Liver (tissue), 9 donors: ENCODE results near the gene CD68. TPM values are rescaled to one million over a fixed set of nuclear protein-coding genes. Genes with fewer than 3 reads are reported as not detected.
"Not testable (repeated sequence)": the region's sequence is repeated elsewhere in the genome, so short reads cannot be mapped to it uniquely, and the experiment has no call there.

Experiments
- DNase-seq: peaks from one replicate; pipeline ENCODE4 v3.0.0-alpha.2; 2017; ENCODE audit warnings: low spot score
- H3K27ac ChIP-seq, 2 donors: one replicate each; pipeline ENCODE4 v1.7.0; 2013; ENCODE audit warnings: inconsistent platforms in 2 of 2, low read length in 2 of 2, control low read depth in 1 of 2, low read depth in 1 of 2, mild to moderate bottlenecking in 1 of 2
- H3K27me3 ChIP-seq, 4 donors: one replicate each; pipeline versions ENCODE4 v1.6.1 to v1.7.0; 2013; ENCODE audit warnings: low read length in 3 of 4, inconsistent platforms in 1 of 4, mild to moderate bottlenecking in 1 of 4, moderate library complexity in 1 of 4; ENCODE audit not compliant: control insufficient read depth in 4 of 4, insufficient read depth in 4 of 4
- H3K36me3 ChIP-seq, 4 donors: one replicate each; pipeline versions ENCODE4 v1.6.1 to v1.7.0; 2013; ENCODE audit warnings: low read length in 3 of 4, mild to moderate bottlenecking in 3 of 4, low read depth in 1 of 4, moderate library complexity in 1 of 4; ENCODE audit not compliant: control insufficient read depth in 4 of 4, insufficient read depth in 3 of 4
- H3K4me1 ChIP-seq, 4 donors: one replicate each; pipeline versions ENCODE4 v1.6.1 to v1.7.0; 2013; ENCODE audit warnings: low read length in 3 of 4, mild to moderate bottlenecking in 3 of 4, moderate library complexity in 1 of 4; ENCODE audit not compliant: control insufficient read depth in 4 of 4, insufficient read depth in 4 of 4
- H3K4me3 ChIP-seq, 3 donors: one replicate each; pipeline versions ENCODE4 v1.6.1 to v1.7.0; 2013; ENCODE audit warnings: low read length in 3 of 3, control low read depth in 1 of 3, low read depth in 1 of 3, mild to moderate bottlenecking in 1 of 3
- H3K9ac ChIP-seq, 2 donors: one replicate each; pipeline ENCODE4 v1.7.0; 2013; ENCODE audit warnings: low read length in 2 of 2, mild to moderate bottlenecking in 2 of 2, moderate library complexity in 2 of 2, control low read depth in 1 of 2, low read depth in 1 of 2
- H3K9me3 ChIP-seq, 4 donors: one replicate each; pipeline versions ENCODE4 v1.6.1 to v1.7.0; 2013; ENCODE audit warnings: low read length in 3 of 4; ENCODE audit not compliant: control insufficient read depth in 4 of 4
- FOXA1 ChIP-seq: IDR thresholded peaks from 2 replicates; pipeline ENCODE4 v1.6.1; 2016; ENCODE audit warnings: antibody characterized with exemption
- GABPA ChIP-seq, 2 donors: IDR thresholded peaks in 1 of 2; conservative IDR thresholded peaks in 1 of 2; 2 replicates each; pipeline ENCODE4 v1.6.1; 2016; ENCODE audit warnings: antibody characterized with exemption in 2 of 2, mild to moderate bottlenecking in 1 of 2, moderate library complexity in 1 of 2
- HNF4A ChIP-seq, 2 donors: conservative IDR thresholded peaks; 2 replicates each; pipeline ENCODE4 v1.6.1; 2016; ENCODE audit warnings: antibody characterized with exemption in 2 of 2, mild to moderate bottlenecking in 2 of 2
- HNF4G ChIP-seq: IDR thresholded peaks from 2 replicates; pipeline ENCODE4 v1.6.1; 2016; ENCODE audit warnings: antibody characterized with exemption
- JUND ChIP-seq, 2 donors: IDR thresholded peaks; 2 replicates each; pipeline ENCODE4 v1.6.1; 2016; ENCODE audit warnings: antibody characterized with exemption in 2 of 2
- NR2F2 ChIP-seq: IDR thresholded peaks from 2 replicates; pipeline ENCODE4 v1.6.1; 2016; ENCODE audit warnings: antibody characterized with exemption
- RAD21 ChIP-seq, 2 donors: IDR thresholded peaks; 2 replicates each; pipeline ENCODE4 v1.6.1; 2016; ENCODE audit warnings: antibody characterized with exemption in 2 of 2, mild to moderate bottlenecking in 2 of 2
- RXRA ChIP-seq, 2 donors: IDR thresholded peaks; 2 replicates each; pipeline ENCODE4 v1.6.1; 2017 to 2018; ENCODE audit warnings: antibody characterized with exemption in 2 of 2, mild to moderate bottlenecking in 1 of 2
- SP1 ChIP-seq: IDR thresholded peaks from 2 replicates; pipeline ENCODE4 v1.6.1; 2018; ENCODE audit warnings: antibody characterized with exemption, mild to moderate bottlenecking
- YY1 ChIP-seq: IDR thresholded peaks from 2 replicates; pipeline ENCODE4 v1.6.1; 2016; ENCODE audit warnings: antibody characterized with exemption, mild to moderate bottlenecking
- WGBS: extraction: QIAGEN DNeasy Blood & Tissue Kit; methylation state at CpG from one replicate; pipeline ENCODE4 v1.1.7; 2013; 5-methylcytosine and 5-hydroxymethylcytosine counted together
- polyA plus RNA-seq, 2 donors: library from polyadenylated mRNA; stranded (reverse) in 1 of 2; unstranded in 1 of 2; fragments of 200-250 nt in 1 of 2; fragments of >200 nt in 1 of 2; fragmentation: Nextera tagmentation in 1 of 2; extraction: Ambion mirVana in 1 of 2; gene quantifications; one replicate each; pipeline versions ENCODE4 v1.2.1 to v1.2.3, GENCODE V29; 2013 to 2015
- total RNA-seq, 2 donors: library from RNA; depleted of rRNA; stranded (reverse); fragments of >200 nt; gene quantifications; one replicate each; pipeline ENCODE4 v1.2.3, GENCODE V29; 2014
- TF ChIP-seq, protein P1 (sequence below): IDR thresholded peaks from 2 replicates; pipeline ENCODE4 v1.6.1; 2016; ENCODE audit warnings: antibody characterized with exemption, mild to moderate bottlenecking
- TF ChIP-seq, protein P2 (sequence below): IDR thresholded peaks from 2 replicates; pipeline ENCODE4 v1.6.1; 2016; ENCODE audit warnings: antibody characterized with exemption
- TF ChIP-seq, protein P3 (sequence below): IDR thresholded peaks from 2 replicates; pipeline ENCODE4 v1.6.1; 2016; ENCODE audit warnings: antibody characterized with exemption
- TF ChIP-seq, protein P4 (sequence below): fragments of 150-350 bp; IDR thresholded peaks from 2 replicates; pipeline ENCODE4 v1.5.1; 2017; ENCODE audit warnings: improper control_type of control experiment, low read depth, low read length; ENCODE audit not compliant: missing input control
- TF ChIP-seq, protein P5 (sequence below): IDR thresholded peaks from 2 replicates; pipeline ENCODE4 v1.6.1; 2016; ENCODE audit warnings: antibody characterized with exemption
- donor health status: healthy.
- donor health status: healthy.
- donor health status: healthy.
- donor health status: healthy.
- donor health status: healthy.

Gene CD68
- total and polyA plus RNA-seq, 4 donors, result 14.2 to 88.6 (median 33.1) TPM

DNA sequence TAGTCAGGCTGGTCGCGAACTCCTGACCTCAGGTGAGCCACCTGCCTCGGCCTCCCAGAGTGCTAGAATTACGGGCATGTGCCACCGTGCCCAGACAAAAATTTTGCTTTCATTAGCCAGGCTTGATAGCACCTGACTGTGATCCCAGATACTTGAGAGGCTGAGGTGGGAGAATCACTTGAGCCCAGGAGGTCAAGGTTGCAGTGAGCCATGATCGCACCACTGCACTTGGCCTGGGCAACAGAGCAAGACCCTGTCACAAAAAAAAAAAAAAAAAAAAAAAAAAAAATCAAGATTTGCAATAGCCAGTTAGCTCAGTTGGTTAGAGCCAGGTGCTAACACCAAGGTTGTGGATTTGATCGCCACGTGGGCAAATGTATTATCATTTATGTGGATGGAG lies 41.4 kb downstream of the CD68 start:
- Histone ChIP-seq H3K4me3 (no peak overlapping the region), H3K9me3 (no peaks in the 10 kb centered on the region), H3K36me3 (no peaks in the 10 kb centered on the region), H3K9ac (no peak overlapping the region), H3K4me1 (peaks cover 2 to 20% (median 14%) of the 10 kb centered on the region in 4 donors), H3K27ac (no peak overlapping the region), H3K27me3 (no peaks in the 10 kb centered on the region)
- DNase-seq, result no peak
- 96% methylated on average over 8 of the region's 8 CpGs for WGBS
- TF ChIP-seq YY1 (no peak), FOXA1 (no peak), RXRA (IDR thresholded peaks at IDR 0.05) (no peak)

DNA sequence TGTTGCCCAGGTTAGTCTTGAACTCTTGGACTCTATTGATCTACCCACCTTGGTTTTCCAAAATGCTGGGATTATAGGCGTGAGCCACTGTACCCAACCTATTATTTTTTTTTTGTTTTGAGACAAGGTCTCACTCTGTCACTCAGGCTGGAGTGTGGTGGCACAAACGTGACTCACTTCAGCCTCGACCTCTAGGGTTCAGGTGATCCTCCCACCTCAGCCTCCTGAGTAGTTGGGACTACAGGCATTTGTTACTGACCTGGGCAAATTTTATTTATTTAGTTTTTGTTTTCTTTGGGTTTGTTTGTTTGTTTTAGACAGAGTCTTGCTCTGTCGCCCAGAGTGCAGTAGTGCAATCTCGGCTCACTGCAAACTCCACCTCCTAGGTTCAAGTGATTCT lies 44.2 kb downstream of the CD68 start:
- 37% methylated on average over 5 of the region's 5 CpGs for WGBS
- peaks cover 2 to 33% (median 24%) of the 10 kb centered on the region in 4 donors for H3K4me1 ChIP-seq
- H3K9me3 ChIP-seq, result no peaks in the 10 kb centered on the region
- peaks cover 0 to 1% (median 0%) of the 10 kb centered on the region in 4 donors for H3K36me3 ChIP-seq
- DNase-seq, result no peak
- H3K4me3 ChIP-seq, result no peak overlapping the region
- H3K27ac ChIP-seq, result peak overlapping the region; percentile 25 to 60
- TF ChIP-seq, protein P1, sequence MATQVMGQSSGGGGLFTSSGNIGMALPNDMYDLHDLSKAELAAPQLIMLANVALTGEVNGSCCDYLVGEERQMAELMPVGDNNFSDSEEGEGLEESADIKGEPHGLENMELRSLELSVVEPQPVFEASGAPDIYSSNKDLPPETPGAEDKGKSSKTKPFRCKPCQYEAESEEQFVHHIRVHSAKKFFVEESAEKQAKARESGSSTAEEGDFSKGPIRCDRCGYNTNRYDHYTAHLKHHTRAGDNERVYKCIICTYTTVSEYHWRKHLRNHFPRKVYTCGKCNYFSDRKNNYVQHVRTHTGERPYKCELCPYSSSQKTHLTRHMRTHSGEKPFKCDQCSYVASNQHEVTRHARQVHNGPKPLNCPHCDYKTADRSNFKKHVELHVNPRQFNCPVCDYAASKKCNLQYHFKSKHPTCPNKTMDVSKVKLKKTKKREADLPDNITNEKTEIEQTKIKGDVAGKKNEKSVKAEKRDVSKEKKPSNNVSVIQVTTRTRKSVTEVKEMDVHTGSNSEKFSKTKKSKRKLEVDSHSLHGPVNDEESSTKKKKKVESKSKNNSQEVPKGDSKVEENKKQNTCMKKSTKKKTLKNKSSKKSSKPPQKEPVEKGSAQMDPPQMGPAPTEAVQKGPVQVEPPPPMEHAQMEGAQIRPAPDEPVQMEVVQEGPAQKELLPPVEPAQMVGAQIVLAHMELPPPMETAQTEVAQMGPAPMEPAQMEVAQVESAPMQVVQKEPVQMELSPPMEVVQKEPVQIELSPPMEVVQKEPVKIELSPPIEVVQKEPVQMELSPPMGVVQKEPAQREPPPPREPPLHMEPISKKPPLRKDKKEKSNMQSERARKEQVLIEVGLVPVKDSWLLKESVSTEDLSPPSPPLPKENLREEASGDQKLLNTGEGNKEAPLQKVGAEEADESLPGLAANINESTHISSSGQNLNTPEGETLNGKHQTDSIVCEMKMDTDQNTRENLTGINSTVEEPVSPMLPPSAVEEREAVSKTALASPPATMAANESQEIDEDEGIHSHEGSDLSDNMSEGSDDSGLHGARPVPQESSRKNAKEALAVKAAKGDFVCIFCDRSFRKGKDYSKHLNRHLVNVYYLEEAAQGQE, result no peak
- TF ChIP-seq YY1 (no peak), SP1 (peak; percentile 14), RXRA (IDR thresholded peaks at IDR 0.05) (peak; percentile 27 to 43), FOXA1 (no peak), HNF4A (conservative IDR thresholded peaks at IDR 0.05) (peak; percentile 49 to 83), HNF4G (peak; percentile 37)
- no peaks in the 10 kb centered on the region for H3K27me3 ChIP-seq
- no peak overlapping the region for H3K9ac ChIP-seq

DNA sequence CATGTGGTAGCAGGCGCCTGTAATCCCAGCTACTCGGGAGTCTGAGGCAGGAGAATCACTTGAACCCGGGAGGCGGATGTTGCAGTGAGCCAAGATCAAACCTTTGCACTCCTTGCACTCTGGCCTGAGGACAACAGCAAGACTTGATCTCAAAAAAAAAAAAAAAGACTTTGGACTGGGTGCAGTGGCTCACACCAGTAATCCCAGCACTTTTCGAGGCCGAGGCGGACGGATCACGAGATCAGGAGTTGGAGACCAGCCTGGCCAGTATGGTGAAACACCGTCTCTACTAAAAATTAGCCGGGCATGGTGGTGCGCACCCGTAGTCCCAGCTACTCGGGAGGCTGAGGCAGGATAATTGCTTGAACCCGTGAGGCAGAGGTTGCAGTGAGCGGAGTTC lies 46.3 kb downstream of the CD68 start:
- Histone ChIP-seq H3K4me3 (peak overlapping the region in 1 of 3 donors; percentile 92), H3K27ac (peak overlapping the region; percentile 7 to 85), H3K4me1 (peaks cover 7 to 47% (median 33%) of the 10 kb centered on the region in 4 donors)
- WGBS, result 55% methylated on average over 16 of the region's 16 CpGs
- H3K27me3 ChIP-seq, H3K9me3 ChIP-seq, H3K9ac ChIP-seq, H3K36me3 ChIP-seq, DNase-seq: not testable (repeated sequence)
- TF ChIP-seq HNF4A (conservative IDR thresholded peaks at IDR 0.05) (peak; percentile 90 to 97), HNF4G (peak; percentile 81), RXRA (IDR thresholded peaks at IDR 0.05) (peak; percentile 76 to 78), YY1 (peak; percentile 17), SP1 (peak; percentile 74)

DNA sequence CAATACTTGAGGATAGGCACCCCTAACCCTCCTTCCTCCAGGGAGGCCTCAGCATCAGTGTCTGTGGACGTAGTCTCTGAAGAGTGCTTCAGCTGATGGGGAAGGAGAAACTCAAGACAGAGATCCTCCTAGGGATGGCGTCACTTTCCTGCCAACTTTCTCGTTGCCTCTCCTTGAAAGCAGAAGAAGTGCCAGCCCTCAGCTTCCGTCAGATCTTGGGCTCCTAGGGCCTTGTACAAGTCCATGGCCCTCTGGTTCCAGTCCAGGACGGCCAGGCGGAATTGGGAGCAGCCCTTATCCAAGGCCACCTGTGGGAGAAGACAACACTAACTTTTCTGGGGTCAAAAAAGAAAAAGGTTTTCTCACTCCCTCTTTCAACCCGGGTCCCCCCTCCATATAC lies 46.9 kb downstream of the CD68 start:
- Histone ChIP-seq H3K27ac (peak overlapping the region; percentile 85 to 99), H3K4me1 (peaks cover 10 to 52% (median 38%) of the 10 kb centered on the region in 4 donors), H3K9me3 (no peaks in the 10 kb centered on the region), H3K36me3 (peaks cover 0 to 1% (median 0%) of the 10 kb centered on the region in 4 donors), H3K9ac (peak overlapping the region; percentile 85 to 92), H3K27me3 (no peaks in the 10 kb centered on the region), H3K4me3 (peak overlapping the region; percentile 88 to 93 (median 92))
- WGBS, result 53% methylated on average over 7 of the region's 7 CpGs
- DNase-seq, result no peak
- TF ChIP-seq SP1 (no peak), FOXA1 (no peak), YY1 (no peak), RXRA (IDR thresholded peaks at IDR 0.05) (no peak), HNF4G (no peak), NR2F2 (no peak), GABPA (IDR thresholded peaks at IDR 0.05 in 1 of 2, conservative IDR thresholded peaks at IDR 0.05 in 1 of 2) (no peak), RAD21 (IDR thresholded peaks at IDR 0.05) (no peak), JUND (IDR thresholded peaks at IDR 0.05) (no peak)
- TF ChIP-seq, protein P2, sequence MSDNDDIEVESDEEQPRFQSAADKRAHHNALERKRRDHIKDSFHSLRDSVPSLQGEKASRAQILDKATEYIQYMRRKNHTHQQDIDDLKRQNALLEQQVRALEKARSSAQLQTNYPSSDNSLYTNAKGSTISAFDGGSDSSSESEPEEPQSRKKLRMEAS, result no peak
- TF ChIP-seq, protein P3, sequence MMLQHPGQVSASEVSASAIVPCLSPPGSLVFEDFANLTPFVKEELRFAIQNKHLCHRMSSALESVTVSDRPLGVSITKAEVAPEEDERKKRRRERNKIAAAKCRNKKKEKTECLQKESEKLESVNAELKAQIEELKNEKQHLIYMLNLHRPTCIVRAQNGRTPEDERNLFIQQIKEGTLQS, result no peak
- TF ChIP-seq, protein P4, sequence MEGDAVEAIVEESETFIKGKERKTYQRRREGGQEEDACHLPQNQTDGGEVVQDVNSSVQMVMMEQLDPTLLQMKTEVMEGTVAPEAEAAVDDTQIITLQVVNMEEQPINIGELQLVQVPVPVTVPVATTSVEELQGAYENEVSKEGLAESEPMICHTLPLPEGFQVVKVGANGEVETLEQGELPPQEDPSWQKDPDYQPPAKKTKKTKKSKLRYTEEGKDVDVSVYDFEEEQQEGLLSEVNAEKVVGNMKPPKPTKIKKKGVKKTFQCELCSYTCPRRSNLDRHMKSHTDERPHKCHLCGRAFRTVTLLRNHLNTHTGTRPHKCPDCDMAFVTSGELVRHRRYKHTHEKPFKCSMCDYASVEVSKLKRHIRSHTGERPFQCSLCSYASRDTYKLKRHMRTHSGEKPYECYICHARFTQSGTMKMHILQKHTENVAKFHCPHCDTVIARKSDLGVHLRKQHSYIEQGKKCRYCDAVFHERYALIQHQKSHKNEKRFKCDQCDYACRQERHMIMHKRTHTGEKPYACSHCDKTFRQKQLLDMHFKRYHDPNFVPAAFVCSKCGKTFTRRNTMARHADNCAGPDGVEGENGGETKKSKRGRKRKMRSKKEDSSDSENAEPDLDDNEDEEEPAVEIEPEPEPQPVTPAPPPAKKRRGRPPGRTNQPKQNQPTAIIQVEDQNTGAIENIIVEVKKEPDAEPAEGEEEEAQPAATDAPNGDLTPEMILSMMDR, result no peak
- TF ChIP-seq, protein P5, sequence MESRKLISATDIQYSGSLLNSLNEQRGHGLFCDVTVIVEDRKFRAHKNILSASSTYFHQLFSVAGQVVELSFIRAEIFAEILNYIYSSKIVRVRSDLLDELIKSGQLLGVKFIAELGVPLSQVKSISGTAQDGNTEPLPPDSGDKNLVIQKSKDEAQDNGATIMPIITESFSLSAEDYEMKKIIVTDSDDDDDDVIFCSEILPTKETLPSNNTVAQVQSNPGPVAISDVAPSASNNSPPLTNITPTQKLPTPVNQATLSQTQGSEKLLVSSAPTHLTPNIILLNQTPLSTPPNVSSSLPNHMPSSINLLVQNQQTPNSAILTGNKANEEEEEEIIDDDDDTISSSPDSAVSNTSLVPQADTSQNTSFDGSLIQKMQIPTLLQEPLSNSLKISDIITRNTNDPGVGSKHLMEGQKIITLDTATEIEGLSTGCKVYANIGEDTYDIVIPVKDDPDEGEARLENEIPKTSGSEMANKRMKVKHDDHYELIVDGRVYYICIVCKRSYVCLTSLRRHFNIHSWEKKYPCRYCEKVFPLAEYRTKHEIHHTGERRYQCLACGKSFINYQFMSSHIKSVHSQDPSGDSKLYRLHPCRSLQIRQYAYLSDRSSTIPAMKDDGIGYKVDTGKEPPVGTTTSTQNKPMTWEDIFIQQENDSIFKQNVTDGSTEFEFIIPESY, result no peak
